Bladder microvascular endothelial cell (primary cell): ENCODE measurements around the gene PIP4K2A. TPM values are rescaled to one million over a fixed set of nuclear protein-coding genes. Genes with fewer than 3 reads are reported as not detected.

Source experiments
- total RNA-seq: library from RNA; depleted of rRNA; stranded (reverse); fragments of >200 nt; gene quantifications from 2 replicates; pipeline ENCODE4 v1.2.3, GENCODE V29; 2014

The PIP4K2A gene
- total RNA-seq = 24.4 and 40.1 TPM in 2 replicates

GRCh38 chr10:22714479-22715289, at the start of gene PIP4K2A:
Gene PIP4K2A (minus strand): TSS chr10:22714578. CDS start chr10:22714326, 252 bp downstream.

Other genes with a start within 250 kb of the PIP4K2A start
- gene ARMC3, start 213.5 kb upstream of the PIP4K2A start, total RNA-seq = not detected in 2 replicates